Heart left ventricle (tissue), 13 donors: Measurements from ENCODE around the gene ZDHHC14.

ENCODE experiments used
- POLR2A ChIP-seq, 2 donors: fragments of 450-650 bp; IDR thresholded peaks; one replicate each; pipeline ENCODE4 v1.6.1; 2017; ENCODE audit warnings: antibody characterized with exemption in 2 of 2, mild to moderate bottlenecking in 2 of 2, moderate library complexity in 2 of 2
- TF ChIP-seq, protein P1 (sequence below), 12 donors: fragments of 200-600 bp; sonication (generic) in 4 of 12; IDR thresholded peaks; one replicate each; pipeline versions ENCODE4 v1.5.0 to v1.8.0; 2018 to 2022; ENCODE audit warnings: antibody characterized with exemption in 12 of 12, mild to moderate bottlenecking in 5 of 12
- donor health status: ischemic (EF 13 %, LVEDD 7.1; RV severe dilation, severe dysfunction).
- donor health status: DM: no; HTN: yes; CAD: no.
- donor health status: DM: no; HTN: no; CAD: no.
- donor health status: ischemic (EF 25% LVEDD 6.9; RV normal size, moderate dysfunction).
- donor health status: ischemic (EF 25% LVEDD 5.7; RV mildly dilated, moderate dysfunction).
- donor health status: ischemic (EF 35%, LVEDD 5.7; RV mildly dilated, moderate dysfunction).
- donor health status: nonischemic (EF 11% LVEDD 7.7; RV severe dilation, severe dysfunction).
- donor health status: DM: yes; HTN: yes; CAD: no.
- donor health status: PGD.
- donor health status: ischemic (EF 29% LVEDD 5.4; RV normal size, mild dysfunction).
- donor health status: nonischemic (EF 23%, LVEDD 6.1; RV moderate dilation, normal function).

- TF ChIP-seq, protein P1, sequence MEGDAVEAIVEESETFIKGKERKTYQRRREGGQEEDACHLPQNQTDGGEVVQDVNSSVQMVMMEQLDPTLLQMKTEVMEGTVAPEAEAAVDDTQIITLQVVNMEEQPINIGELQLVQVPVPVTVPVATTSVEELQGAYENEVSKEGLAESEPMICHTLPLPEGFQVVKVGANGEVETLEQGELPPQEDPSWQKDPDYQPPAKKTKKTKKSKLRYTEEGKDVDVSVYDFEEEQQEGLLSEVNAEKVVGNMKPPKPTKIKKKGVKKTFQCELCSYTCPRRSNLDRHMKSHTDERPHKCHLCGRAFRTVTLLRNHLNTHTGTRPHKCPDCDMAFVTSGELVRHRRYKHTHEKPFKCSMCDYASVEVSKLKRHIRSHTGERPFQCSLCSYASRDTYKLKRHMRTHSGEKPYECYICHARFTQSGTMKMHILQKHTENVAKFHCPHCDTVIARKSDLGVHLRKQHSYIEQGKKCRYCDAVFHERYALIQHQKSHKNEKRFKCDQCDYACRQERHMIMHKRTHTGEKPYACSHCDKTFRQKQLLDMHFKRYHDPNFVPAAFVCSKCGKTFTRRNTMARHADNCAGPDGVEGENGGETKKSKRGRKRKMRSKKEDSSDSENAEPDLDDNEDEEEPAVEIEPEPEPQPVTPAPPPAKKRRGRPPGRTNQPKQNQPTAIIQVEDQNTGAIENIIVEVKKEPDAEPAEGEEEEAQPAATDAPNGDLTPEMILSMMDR (IDR thresholded peaks at IDR 0.05): no peak
- TF ChIP-seq POLR2A (IDR thresholded peaks at IDR 0.05): no peak
Observed at GRCh38 chr6:157562997-157563396, 182.0 kb downstream of the ZDHHC14 start.
